ENCODE results near the gene CACNA2D1.

GRCh38 chr7:82467020-82467419 lies 23.4 kb upstream of the CACNA2D1 start:
- no peak for TF ChIP-seq POLR2AphosphoS5 (IDR thresholded peaks at IDR 0.05)
- TF ChIP-seq CTCF (IDR thresholded peaks at IDR 0.05): no peak
